Keratinocyte (primary cell): ENCODE results near the gene ARHGEF18. TPM values are rescaled to one million over a fixed set of nuclear protein-coding genes. Genes with fewer than 3 reads are reported as not detected.

Experiments
- DNase-seq: peaks from one replicate; pipeline ENCODE4 v3.0.0-alpha.2; 2011; ENCODE audit warnings: low read depth, missing footprints, low spot score
- FAIRE-seq: peaks from 2 replicates; lab custom pipeline; 2011; peaks lifted over from hg19 to GRCh38; lab: Jason Lieb, UNC
- H2AFZ ChIP-seq: 2 replicates; pipeline ENCODE4 v1.6.0; 2012; ENCODE audit warnings: low read length, control low read depth, inconsistent platforms; ENCODE audit not compliant: control insufficient read depth
- H3K27ac ChIP-seq: 2 replicates; pipeline ENCODE4 v1.5.1; 2011; ENCODE audit warnings: low read length; ENCODE audit not compliant: control insufficient read depth, insufficient read depth
- H3K27me3 ChIP-seq: 3 replicates; pipeline ENCODE4 v1.6.0; 2011; ENCODE audit warnings: low read length; ENCODE audit not compliant: control insufficient read depth, insufficient read depth; ENCODE audit errors: extremely low read depth
- H3K36me3 ChIP-seq, 2 experiments: 2 replicates in 1 of 2; 3 replicates in 1 of 2; pipeline ENCODE4 v1.5.1; 2011; ENCODE audit warnings: low read length in 2 of 2, mild to moderate bottlenecking in 1 of 2; ENCODE audit not compliant: control insufficient read depth in 2 of 2, insufficient read depth in 2 of 2; ENCODE audit errors: extremely low read depth in 1 of 2
- H3K4me1 ChIP-seq: 3 replicates; pipeline ENCODE4 v1.5.1; 2011; ENCODE audit warnings: low read length; ENCODE audit not compliant: control insufficient read depth, insufficient read depth; ENCODE audit errors: extremely low read depth
- H3K4me2 ChIP-seq: 3 replicates; pipeline ENCODE4 v1.6.0; 2011; ENCODE audit warnings: low read depth, low read length; ENCODE audit not compliant: control insufficient read depth, insufficient read depth; ENCODE audit errors: extremely low read depth
- H3K4me3 ChIP-seq, 3 experiments: fragments of 200-600 bp in 1 of 3; sonication (generic) in 1 of 3; 2 replicates in 2 of 3; 3 replicates in 1 of 3; pipeline ENCODE4 v1.5.1; 2011 to 2016; ENCODE audit warnings: low read length in 3 of 3, mild to moderate bottlenecking in 3 of 3, control low read depth in 2 of 3, inconsistent platforms in 1 of 3, low read depth in 1 of 3, mixed read lengths in 1 of 3, mixed run types in 1 of 3, moderate library complexity in 1 of 3; ENCODE audit not compliant: control insufficient read depth in 2 of 3, insufficient read depth in 2 of 3; ENCODE audit errors: extremely low read depth in 1 of 3
- H3K79me2 ChIP-seq: 2 replicates; pipeline ENCODE4 v1.6.0; 2012; ENCODE audit warnings: low read length; ENCODE audit not compliant: control insufficient read depth, insufficient read depth
- H3K9ac ChIP-seq: 3 replicates; pipeline ENCODE4 v1.6.0; 2011; ENCODE audit warnings: low read length; ENCODE audit not compliant: control insufficient read depth, insufficient read depth; ENCODE audit errors: extremely low read depth
- H3K9me1 ChIP-seq: 3 replicates; pipeline ENCODE4 v1.6.0; 2011; ENCODE audit warnings: low read length; ENCODE audit not compliant: control insufficient read depth, insufficient read depth; ENCODE audit errors: extremely low read depth
- H3K9me3 ChIP-seq: 2 replicates; pipeline ENCODE4 v1.5.1; 2012; ENCODE audit warnings: low read depth, low read length; ENCODE audit not compliant: control insufficient read depth
- H4K20me1 ChIP-seq: 3 replicates; pipeline ENCODE4 v1.6.0; 2011; ENCODE audit warnings: low read length; ENCODE audit not compliant: control insufficient read depth, insufficient read depth; ENCODE audit errors: extremely low read depth
- CTCF ChIP-seq, 3 experiments: IDR thresholded peaks in 1 of 3; conservative IDR thresholded peaks in 1 of 3; optimal IDR thresholded peaks in 1 of 3; 2 replicates in 2 of 3; 3 replicates in 1 of 3; pipeline versions ENCODE3 to v1.5.1; 2011; ENCODE audit warnings: low read length in 3 of 3, mild to moderate bottlenecking in 3 of 3, moderate library complexity in 2 of 3, control low read depth in 1 of 3, inconsistent platforms in 1 of 3; ENCODE audit not compliant: insufficient read depth in 2 of 3; ENCODE audit errors: extremely low read depth in 1 of 3
- EZH2 ChIP-seq: IDR thresholded peaks from one replicate; pipeline ENCODE4 v1.6.1; 2012; ENCODE audit warnings: inconsistent platforms, mild to moderate bottlenecking, low read length, moderate library complexity
- dilution Hi-C: fragments of 300-500 bp; cut with MboI; formaldehyde crosslinking; loops from one replicate; pipeline ENCODE4 v1.7.0; 2020; ENCODE audit warnings: low sequenced_read_pairs; ENCODE audit not compliant: extremely low pct_ligation_motif_present
- polyA plus RNA-seq, 5 experiments: library from polyadenylated mRNA; depleted of rRNA in 3 of 5; stranded (reverse) in 3 of 5; stranded (forward) in 1 of 5; unstranded in 1 of 5; fragments of >200 nt; gene quantifications; 1 replicate in 1 of 5; 2 replicates in 3 of 5; 3 replicates in 1 of 5; pipeline versions ENCODE4 v1.2.1 to v1.2.3, GENCODE V29; 2011 to 2012; ENCODE audit warnings: missing spikeins in 2 of 5, low read depth in 1 of 5, low replicate concordance in 1 of 5

ARHGEF18 gene
- polyA plus RNA-seq, 1 donor (not counting 4 experiments of a cell fraction or from before 2014, with no cell fraction given) = 7.9 TPM

- Histone ChIP-seq H3K4me2 (no peak overlapping the region), H4K20me1 (no peaks in the 10 kb centered on the region), H3K27ac (no peak overlapping the region), H3K4me1 (peaks cover 3% of the 10 kb centered on the region), H3K9me3 (no peaks in the 10 kb centered on the region), H3K79me2 (no peaks in the 10 kb centered on the region), H2AFZ (no peak overlapping the region), H3K36me3 (no peaks in the 10 kb centered on the region), H3K4me3 (no peak overlapping the region), H3K9ac (no peak overlapping the region), H3K9me1 (no peaks in the 10 kb centered on the region), H3K27me3 (no peaks in the 10 kb centered on the region)
- TF ChIP-seq EZH2 (no peak), CTCF (optimal IDR thresholded peaks at IDR 0.05 in 1 of 3, IDR thresholded peaks at IDR 0.05 in 1 of 3, conservative IDR thresholded peaks at IDR 0.05 in 1 of 3; ENCODE audit: extremely low read depth in 1 of 3, insufficient read depth in 2 of 3, low read length in 3 of 3) (no peak)
- dilution Hi-C loops = no loop called here
- DNase-seq (no peak), FAIRE-seq (no peak)
These were observed 34.0 kb downstream of the ARHGEF18 start for GRCh38 chr19:7382694-7383093.

- TF ChIP-seq EZH2 (no peak), CTCF (optimal IDR thresholded peaks at IDR 0.05 in 1 of 3, IDR thresholded peaks at IDR 0.05 in 1 of 3, conservative IDR thresholded peaks at IDR 0.05 in 1 of 3; ENCODE audit: extremely low read depth in 1 of 3, insufficient read depth in 2 of 3, low read length in 3 of 3) (no peak)
These were observed 34.5 kb downstream of the ARHGEF18 start for GRCh38 chr19:7383284-7383683.

More at GRCh38 chr19:7383284-7383683, 34.5 kb downstream of the ARHGEF18 start:
- Histone ChIP-seq H3K27me3 (no peaks in the 10 kb centered on the region), H3K4me3 (no peak overlapping the region), H3K4me2 (no peak overlapping the region), H3K9me3 (no peaks in the 10 kb centered on the region), H3K9ac (no peak overlapping the region), H3K9me1 (no peaks in the 10 kb centered on the region), H4K20me1 (no peaks in the 10 kb centered on the region), H3K79me2 (no peaks in the 10 kb centered on the region), H2AFZ (no peak overlapping the region), H3K36me3 (no peaks in the 10 kb centered on the region), H3K4me1 (peaks cover 3% of the 10 kb centered on the region), H3K27ac (no peak overlapping the region)
- no peak for FAIRE-seq
- no peak for DNase-seq
- dilution Hi-C loops = no loop called here
